NCI-H2171 treated with DMSO at 0.1 percent for 48 hours (cell line): ENCODE data around the gene CMTR1.
A peak's percentile ranks its signal among the peaks of the same experiment; 100 is the strongest.
"Not testable (repeated sequence)": the region's sequence is repeated elsewhere in the genome, so short reads cannot be mapped to it uniquely, and the experiment has no call there.

Experiments used
- DNase-seq: peaks from one replicate; lab custom pipeline; 2025; lab: John Stamatoyannopoulos, UW

The CMTR1 gene

DNA sequence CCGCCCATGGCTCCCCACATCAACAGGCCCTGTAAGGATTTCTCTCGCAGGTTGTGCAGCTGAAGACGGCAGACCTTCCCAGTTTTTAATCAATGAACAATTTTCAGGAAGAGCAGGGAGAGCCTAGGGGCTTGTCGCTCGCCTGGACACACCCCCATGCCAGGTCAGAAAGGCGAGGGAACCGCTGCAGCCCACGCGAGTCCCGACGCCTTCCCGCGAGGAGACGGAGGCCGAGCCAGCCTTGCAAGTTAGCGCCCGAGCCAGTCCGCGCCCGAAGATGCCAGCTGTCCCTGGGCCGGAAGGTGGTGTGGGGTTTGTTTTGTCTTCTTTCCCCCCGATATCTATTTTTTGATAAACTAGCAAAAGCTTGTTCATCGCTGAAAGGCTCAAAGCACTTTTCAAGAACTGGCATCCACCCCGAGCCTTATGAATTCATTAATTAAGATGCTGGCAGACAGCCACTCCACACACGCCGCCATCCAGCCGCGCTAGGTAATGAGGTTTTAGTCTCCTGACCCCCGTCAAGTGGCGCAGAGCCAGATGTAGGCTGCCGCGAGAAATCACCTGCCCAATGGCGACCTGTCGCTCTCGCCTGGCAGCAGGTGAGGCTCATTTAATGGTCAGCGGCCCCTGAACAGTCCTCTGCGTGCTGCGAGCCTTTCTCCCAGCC is 60.1 kb downstream of the CMTR1 start:
- peak; percentile 86 for DNase-seq

- DNase-seq, result no peak
Measured at GRCh38 chr6:37493661-37493995, 60.6 kb downstream of the CMTR1 start.

DNA sequence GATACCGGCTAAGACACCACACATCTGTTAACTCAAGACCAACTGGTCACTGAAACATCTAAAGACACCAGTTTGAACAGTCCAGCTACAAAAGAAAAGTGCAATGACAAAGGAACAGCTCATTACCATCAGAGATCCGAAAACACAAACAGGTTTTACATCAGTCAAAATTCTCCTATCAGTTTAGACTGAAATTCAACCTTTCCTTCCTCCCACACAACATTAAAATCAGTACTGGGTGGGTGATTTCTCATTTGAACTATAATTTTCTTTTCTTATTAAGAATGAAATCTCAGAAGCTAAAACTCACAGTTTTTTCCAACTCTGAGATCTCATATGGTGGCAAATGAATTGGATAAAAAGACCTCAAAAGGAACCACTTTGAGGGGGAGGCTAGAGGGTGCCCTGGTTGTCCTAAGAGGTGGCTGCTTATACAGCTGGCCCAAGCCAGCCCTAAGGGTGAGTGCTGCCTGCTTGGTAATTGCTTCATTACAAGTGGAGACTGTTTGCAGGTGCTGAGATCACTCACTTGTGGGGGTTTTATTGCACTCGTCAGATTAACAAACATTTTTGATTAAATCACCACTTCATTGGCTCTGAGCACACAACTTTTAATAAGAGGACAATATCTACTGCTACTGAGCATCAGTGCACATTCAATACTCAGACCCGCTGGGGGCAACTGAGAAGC is 62.4 kb downstream of the CMTR1 start:
- peak; percentile 38 for DNase-seq

GRCh38 chr6:37496951-37497885 is 64.2 kb downstream of the CMTR1 start:
- DNase-seq, result no peak

DNA sequence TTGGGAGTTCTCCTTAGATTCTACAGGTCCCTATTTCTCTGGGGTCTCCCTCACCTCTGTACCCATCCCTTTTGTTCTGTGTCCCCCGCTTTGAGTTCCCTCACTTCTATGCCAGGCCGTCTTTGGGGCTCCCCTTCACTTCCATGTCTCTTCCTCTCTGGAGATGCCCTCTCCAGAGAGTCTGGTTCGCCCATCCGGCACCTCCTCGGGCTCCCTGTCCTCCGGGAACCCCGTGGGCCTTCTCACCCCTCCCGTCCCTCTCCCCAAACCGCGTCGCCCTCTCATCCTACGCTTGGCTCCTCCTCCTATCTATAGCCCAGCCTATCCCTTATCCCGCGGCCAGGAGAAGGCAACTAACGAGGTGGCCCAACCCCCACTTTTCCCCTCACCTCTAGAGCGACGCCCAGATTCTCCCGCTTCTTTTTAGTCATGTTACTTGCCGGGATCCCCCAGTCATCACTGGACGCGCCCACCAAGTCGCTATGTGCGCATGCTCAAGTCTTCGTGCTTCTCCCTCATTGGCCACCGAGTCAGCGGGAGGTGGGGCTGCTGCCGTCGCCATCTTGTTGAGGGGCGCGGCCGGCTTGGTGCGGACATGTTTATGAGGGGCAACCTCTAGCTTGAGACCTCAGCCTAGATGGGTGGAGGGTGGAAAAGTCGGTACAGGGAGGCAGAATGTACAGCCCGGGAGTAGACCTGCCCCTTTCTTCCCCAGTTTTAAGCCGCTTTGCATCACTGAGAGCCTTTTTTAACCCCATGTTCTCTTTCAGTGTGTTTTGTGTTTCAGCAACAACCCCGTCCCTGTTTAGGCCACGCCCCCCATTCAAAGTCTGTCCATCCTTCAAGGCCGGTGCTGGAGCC is 66.6 kb downstream of the CMTR1 start, which contains the start of gene CCDC167:
CCDC167 (minus strand) TSS at position 461 of the 861 bp plus-strand sequence; CDS start at position 431, 30 bp downstream.
- DNase-seq, result peak; percentile 100

DNA sequence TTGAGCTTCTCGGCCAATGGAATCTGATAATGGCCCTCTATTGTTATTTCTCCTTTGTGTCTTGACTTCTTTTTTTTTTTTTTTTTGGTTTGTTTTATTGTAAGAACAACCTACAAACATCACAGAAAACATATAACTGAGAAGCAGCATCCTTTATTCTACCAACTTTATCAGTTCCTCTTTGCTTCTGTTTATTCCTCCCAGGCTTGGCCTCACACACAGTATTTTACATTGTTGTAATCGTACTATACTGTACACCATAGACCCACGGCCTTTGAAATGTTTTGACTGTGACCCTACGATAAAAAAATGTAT is 67.2 kb downstream of the CMTR1 start:
- DNase-seq, result no peak

DNA sequence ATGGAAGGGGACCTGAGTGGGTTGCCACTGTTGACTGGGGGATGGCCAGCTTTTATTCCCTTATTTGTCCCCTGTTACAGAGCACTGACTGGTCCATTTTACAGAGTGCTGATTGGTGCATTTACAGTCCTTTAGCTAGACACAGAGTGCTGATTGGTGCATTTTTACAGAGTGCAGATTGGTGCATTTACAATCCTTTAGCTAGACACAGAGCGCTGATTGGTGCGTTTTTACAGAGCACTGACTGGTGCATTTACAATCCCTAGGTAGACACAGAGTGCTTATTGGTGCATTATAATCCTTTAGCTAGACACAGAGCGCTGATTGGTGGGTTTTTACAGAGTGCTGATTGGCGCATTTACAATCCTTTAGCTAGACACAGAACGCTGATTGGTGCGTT is 67.9 kb downstream of the CMTR1 start:
- DNase-seq, result not testable (repeated sequence)

- no peak for DNase-seq
Measured at GRCh38 chr6:37501632-37502491, 68.8 kb downstream of the CMTR1 start.

DNA sequence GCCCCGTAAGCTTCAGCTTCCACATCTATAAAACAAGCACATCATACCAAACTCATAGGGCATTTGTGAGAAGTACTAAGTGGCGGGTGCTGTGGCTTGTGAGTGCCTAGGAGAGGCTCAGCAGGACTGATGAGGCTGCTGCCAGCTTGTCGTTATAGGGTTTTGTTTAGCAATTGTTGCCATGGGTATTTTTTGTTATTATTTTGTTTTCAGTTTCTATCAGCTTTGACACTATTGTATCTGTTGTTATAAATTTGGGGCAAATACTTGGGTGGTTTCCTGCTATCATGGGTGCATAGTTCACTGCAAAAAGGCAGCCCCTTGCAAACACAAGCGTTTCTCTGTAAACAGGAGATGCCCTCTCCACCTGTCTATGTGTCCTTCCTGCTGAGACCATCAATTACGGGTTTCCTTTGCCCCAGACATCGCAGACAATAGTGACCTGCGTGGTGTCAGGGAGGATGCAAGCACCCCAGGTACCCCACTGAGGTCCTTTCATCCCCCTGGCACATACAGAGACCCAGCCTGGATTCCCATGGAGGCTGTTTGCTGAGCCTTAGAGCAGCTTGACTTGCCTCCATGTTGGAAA is 69.8 kb downstream of the CMTR1 start:
- DNase-seq, result peak; percentile 31

GRCh38 chr6:37503309-37503965 is 70.4 kb downstream of the CMTR1 start:
- DNase-seq, result peak; percentile 63

DNA sequence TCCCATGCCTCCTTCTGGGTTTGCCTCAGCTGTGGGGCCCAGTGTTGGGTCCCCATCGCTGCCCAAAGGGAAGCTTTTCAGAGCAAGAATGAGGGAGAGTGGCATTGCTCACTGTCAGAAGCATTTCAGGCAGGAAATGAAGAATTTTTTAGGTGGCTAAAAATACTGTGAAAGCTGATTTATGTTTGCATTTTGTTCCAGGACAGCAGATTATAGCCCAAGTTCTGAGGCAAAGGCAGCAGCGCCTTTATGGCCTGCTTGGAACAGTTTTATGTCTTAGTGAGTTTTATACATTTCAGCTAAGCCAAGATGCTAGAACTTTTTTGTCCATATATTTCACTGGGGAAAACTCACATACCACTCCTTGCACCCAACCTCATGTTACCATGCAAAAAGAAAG is 71.0 kb downstream of the CMTR1 start:
- DNase-seq, result no peak

DNA sequence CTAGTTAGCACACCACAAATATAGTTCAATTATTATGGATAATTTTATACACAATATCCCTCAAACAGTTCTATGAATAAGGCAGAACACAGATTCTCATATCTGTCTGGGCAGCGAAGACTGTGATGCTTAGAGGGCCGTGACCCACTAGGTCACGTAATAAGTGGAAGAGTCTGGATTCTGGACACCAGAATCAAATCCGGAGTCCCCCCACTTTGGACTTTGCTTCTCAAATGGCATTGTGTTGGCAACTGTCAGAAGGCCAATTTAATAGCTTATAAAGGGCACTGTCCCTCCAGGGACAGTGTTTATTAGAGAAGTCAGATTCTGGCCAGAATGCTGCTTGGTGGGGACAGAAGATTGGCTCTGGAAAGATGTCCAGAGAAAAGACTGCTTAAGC is 73.5 kb downstream of the CMTR1 start:
- DNase-seq, result no peak

DNA sequence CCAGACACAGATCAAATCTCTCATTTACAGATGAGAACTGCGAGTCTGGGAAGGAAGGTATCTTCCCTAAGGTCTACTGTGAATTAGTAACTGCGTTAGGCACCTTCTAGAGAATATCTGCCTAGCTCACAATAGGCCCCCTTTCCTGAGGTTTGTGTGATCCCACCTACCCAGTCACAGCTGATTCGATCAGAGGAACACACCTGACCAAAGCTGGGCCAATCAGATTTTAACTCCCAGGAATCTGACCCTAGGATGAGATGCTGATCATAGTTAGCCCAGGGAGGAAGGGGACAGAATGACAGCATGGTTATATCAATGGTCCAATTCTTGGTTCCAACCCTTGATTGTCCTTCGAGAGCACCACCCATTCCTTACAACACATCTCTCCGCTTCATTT is 74.1 kb downstream of the CMTR1 start:
- DNase-seq, result no peak

- DNase-seq, result peak; percentile 62
Measured at GRCh38 chr6:37507690-37508421, 74.8 kb downstream of the CMTR1 start.

DNA sequence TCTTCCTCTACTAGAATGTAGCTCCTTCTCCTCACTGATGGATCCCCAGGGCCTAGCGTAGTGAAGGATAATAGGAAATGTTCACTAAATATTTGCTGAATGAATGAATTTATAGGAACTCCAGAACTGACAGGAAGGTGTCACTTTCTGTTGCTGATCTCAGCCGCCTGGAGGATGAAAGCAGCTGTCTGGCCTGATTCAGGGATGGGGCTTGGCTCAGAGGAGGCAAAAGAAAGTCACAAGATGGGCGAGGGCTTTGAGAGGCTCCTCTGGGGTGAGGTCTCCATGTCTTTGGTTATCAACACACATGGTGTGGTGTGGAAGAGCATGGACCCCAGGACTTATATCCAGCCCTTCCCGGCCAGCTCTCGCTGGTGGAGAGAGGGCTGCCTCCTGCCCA is 78.2 kb downstream of the CMTR1 start:
- no peak for DNase-seq

GRCh38 chr6:37511910-37512399 is 78.9 kb downstream of the CMTR1 start:
- DNase-seq, result no peak

DNA sequence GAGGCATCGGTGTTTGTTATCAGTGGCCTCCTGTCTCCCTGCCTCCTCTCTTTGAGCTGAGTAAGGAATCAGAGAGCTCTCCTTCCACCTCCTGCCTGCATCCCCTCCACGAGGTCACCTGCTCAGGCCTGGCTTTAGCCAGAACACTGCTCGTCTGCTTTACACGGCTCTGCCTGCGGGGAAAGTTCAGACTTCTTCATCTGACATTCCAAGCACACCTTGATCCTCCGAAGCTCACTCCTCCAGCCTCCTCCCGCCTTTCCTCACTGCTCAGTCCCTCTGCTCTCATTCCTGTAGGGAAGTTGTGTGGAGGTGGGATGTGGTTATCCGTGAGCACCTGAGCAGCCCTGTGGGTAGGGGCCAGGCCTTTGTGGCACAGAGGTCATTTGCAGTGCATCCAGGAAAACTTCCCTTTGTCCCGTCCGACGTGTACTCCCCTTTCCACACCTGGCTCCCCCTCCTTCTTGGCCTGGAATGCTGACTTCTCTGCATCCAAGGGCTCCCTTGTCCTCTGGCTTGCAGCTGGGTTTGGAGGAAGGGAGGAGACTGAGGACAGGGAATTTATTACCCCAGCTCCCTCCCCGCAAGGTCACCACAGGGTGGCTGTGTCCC is 79.5 kb downstream of the CMTR1 start:
- DNase-seq, result no peak

GRCh38 chr6:37513155-37513554 is 80.1 kb downstream of the CMTR1 start:
- no peak for DNase-seq

- DNase-seq, result no peak
Measured at GRCh38 chr6:37513576-37513975, 80.6 kb downstream of the CMTR1 start.
